Ascending aorta (tissue), 2 donors: ENCODE measurements around the gene KNG1. TPM values are rescaled to one million over a fixed set of nuclear protein-coding genes. Genes with fewer than 3 reads are reported as not detected.

Source experiments
- DNase-seq, 2 donors: peaks; one replicate each; pipeline ENCODE4 v3.0.0-alpha.2; 2019; ENCODE audit warnings: low spot score in 2 of 2
- H3K27ac ChIP-seq, 2 donors: fragments of 200-600 bp; sonication (generic); one replicate each; pipeline ENCODE4 v1.5.1; 2016 to 2017; ENCODE audit warnings: mild to moderate bottlenecking in 1 of 2
- H3K27me3 ChIP-seq: fragments of 200-600 bp; sonication (generic); one replicate; pipeline ENCODE4 v1.5.1; 2017
- H3K36me3 ChIP-seq, 2 donors: fragments of 200-600 bp; sonication (generic); one replicate each; pipeline ENCODE4 v1.5.1; 2016
- H3K4me1 ChIP-seq, 2 donors: fragments of 200-600 bp; sonication (generic); one replicate each; pipeline ENCODE4 v1.5.1; 2016 to 2017; ENCODE audit warnings: mild to moderate bottlenecking in 1 of 2
- H3K4me3 ChIP-seq, 2 donors: fragments of 200-600 bp; sonication (generic); one replicate each; pipeline ENCODE4 v1.5.1; 2016 to 2017; ENCODE audit warnings: mild to moderate bottlenecking in 1 of 2
- H3K9me3 ChIP-seq, 2 donors: fragments of 200-600 bp; sonication (generic); one replicate each; pipeline ENCODE4 v1.5.1; 2016
- CTCF ChIP-seq, 3 experiments: fragments of 200-600 bp in 2 of 3; fragments of 450-650 bp in 1 of 3; sonication (generic) in 2 of 3; IDR thresholded peaks; one replicate each; pipeline ENCODE4 v1.5.1; 2016 to 2019; ENCODE audit warnings: antibody characterized with exemption in 3 of 3, mild to moderate bottlenecking in 1 of 3, moderate library complexity in 1 of 3
- intact Hi-C: fragments of 100-400 bp; cut with DNase I; formaldehyde crosslinking; loops from one replicate; pipeline ENCODE4 v1.15.1; 2023
- total RNA-seq: library from RNA; depleted of rRNA; stranded (reverse); fragments of >200 nt; gene quantifications from one replicate; pipeline ENCODE4 v1.1.0, GENCODE V29; 2016

The KNG1 gene
- total RNA-seq, 1 donor from 2014 or later, result not detected

GRCh38 chr3:186754006-186754405 lies 36.8 kb downstream of the KNG1 start:
- Histone ChIP-seq H3K4me1 (peaks cover 0 to 5% of the 10 kb centered on the region in 2 donors), H3K27ac (no peak overlapping the region), H3K27me3 (no peaks in the 10 kb centered on the region), H3K4me3 (no peak overlapping the region), H3K36me3 (no peaks in the 10 kb centered on the region), H3K9me3 (no peaks in the 10 kb centered on the region)
- intact Hi-C loops, result no loop called here
- no peak for TF ChIP-seq CTCF (IDR thresholded peaks at IDR 0.05)
- no peak for DNase-seq

- no peak overlapping the region for H3K4me3 ChIP-seq
- H3K27me3 ChIP-seq, result no peaks in the 10 kb centered on the region
- H3K27ac ChIP-seq, result no peak overlapping the region
- no peaks in the 10 kb centered on the region for H3K9me3 ChIP-seq
- no peaks in the 10 kb centered on the region for H3K36me3 ChIP-seq
- intact Hi-C loops, result no loop called here
- no peak for DNase-seq
- peaks cover 0 to 5% of the 10 kb centered on the region in 2 donors for H3K4me1 ChIP-seq
- no peak for TF ChIP-seq CTCF (IDR thresholded peaks at IDR 0.05)
These were observed 37.7 kb downstream of the KNG1 start for GRCh38 chr3:186754871-186755270.

DNA sequence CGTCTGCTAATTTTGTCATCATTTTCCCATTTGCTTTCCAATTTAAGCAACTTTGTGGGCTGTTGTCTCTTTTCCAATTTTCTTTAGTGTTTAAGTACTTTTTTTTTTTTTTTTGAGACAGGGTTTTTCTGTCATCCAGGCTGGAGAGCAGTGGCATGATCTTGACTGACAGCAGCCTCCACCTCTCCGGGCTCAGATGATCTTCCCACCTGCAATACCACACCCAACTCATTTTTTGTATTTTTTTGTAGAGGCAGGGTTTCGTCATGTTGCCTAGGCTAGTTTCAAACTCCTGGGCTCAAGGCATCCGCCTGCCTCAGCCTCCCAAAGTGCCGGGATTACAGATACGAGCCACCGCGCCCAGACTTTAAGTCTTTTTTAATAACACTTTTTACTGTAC lies 40.1 kb downstream of the KNG1 start:
- H3K4me1 ChIP-seq, result no peaks in the 10 kb centered on the region
- TF ChIP-seq CTCF (IDR thresholded peaks at IDR 0.05), result no peak
- no peak overlapping the region for H3K27ac ChIP-seq
- H3K9me3 ChIP-seq, result no peaks in the 10 kb centered on the region
- H3K27me3 ChIP-seq, result no peaks in the 10 kb centered on the region
- no peaks in the 10 kb centered on the region for H3K36me3 ChIP-seq
- DNase-seq, result no peak
- intact Hi-C loops, result no loop called here
- no peak overlapping the region for H3K4me3 ChIP-seq

DNA sequence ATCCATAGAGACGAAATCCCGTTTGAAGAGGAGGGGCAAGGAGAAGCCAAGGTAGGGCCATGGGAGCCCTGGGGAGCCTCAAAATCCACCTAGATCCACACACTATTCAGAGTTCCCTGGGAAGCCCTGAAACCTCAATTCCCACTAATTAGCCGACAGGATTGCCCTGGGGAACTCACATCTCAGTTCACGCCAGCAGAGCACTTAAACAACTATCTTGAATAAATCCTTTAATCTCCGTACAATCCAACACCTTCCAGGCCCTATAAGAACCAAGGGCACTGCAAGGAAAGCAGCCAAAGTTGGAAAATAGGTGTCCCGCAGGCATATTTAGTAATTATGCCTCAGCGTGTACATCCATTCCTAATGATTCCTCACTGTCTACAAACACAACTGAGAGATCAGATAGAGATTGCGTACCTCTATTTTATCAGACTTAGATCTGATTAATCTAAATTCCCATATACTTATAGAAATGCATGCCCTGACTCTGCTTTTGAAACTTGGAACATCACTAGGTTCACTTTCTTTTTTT lies 40.6 kb downstream of the KNG1 start:
- no peaks in the 10 kb centered on the region for H3K9me3 ChIP-seq
- intact Hi-C loops, result no loop called here
- H3K4me1 ChIP-seq, result no peaks in the 10 kb centered on the region
- DNase-seq, result no peak
- H3K27ac ChIP-seq, result no peak overlapping the region
- no peak for TF ChIP-seq CTCF (IDR thresholded peaks at IDR 0.05)
- H3K36me3 ChIP-seq, result no peaks in the 10 kb centered on the region
- no peak overlapping the region for H3K4me3 ChIP-seq
- no peaks in the 10 kb centered on the region for H3K27me3 ChIP-seq

DNA sequence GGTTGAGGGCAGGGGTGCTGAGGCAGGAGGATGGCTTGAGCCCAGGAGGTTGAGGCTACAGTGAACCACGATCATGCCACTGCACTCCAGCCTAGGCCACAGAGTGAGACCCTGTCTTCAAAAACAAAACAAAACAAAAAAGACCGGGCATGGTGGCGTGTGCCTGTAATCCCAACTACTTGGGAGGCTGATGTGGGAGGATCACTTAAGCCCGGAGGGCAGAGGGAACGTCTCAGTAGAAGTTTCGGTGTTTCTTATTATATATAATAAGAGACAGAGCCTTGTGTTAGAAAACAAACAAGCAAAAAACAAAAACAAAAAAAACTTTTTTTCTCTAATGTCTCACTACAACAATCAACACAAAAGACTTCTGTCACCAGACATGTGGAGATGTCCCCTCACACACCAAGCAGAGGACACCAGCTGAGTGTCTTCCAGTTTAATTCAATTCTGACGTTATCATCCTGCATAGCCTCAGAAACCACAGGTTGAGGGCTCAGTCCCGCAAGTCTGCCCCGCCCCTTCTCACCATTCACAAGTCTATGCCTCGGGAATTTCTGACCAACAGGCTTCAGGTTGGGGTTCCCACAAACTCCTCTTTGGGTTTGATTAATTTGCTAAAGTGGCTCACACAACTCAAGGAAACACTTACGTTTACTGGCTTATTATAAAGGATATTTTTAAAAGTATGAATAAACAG lies 42.2 kb downstream of the KNG1 start:
- H3K27me3 ChIP-seq, result no peaks in the 10 kb centered on the region
- H3K4me3 ChIP-seq, result no peak overlapping the region
- intact Hi-C loops, result no loop called here
- H3K27ac ChIP-seq, result no peak overlapping the region
- no peaks in the 10 kb centered on the region for H3K4me1 ChIP-seq
- H3K9me3 ChIP-seq, result no peaks in the 10 kb centered on the region
- TF ChIP-seq CTCF (IDR thresholded peaks at IDR 0.05), result no peak
- DNase-seq, result no peak
- H3K36me3 ChIP-seq, result no peaks in the 10 kb centered on the region
